Activated naive CD4-positive, alpha-beta T cell treated with Interleukin-2 at 50 U/mL for 16 hours (primary cell): ENCODE results near the gene DRAP1.

Experiments
- DNase-seq: peaks from one replicate; pipeline ENCODE4 v3.0.0-alpha.2; 2020

Gene DRAP1

GRCh38 chr11:65906602-65907001, 12.6 kb upstream of the DRAP1 start:
- DNase-seq, result no peak

- no peak for DNase-seq
Observed at GRCh38 chr11:65907878-65908277, 11.3 kb upstream of the DRAP1 start.

- no peak for DNase-seq
Observed at GRCh38 chr11:65911682-65912568, 7.3 kb upstream of the DRAP1 start.

- DNase-seq, result no peak
Observed at GRCh38 chr11:65912845-65913244, 6.4 kb upstream of the DRAP1 start.

GRCh38 chr11:65915101-65915820, 4.0 kb upstream of the DRAP1 start:
- DNase-seq, result no peak

GRCh38 chr11:65915821-65916251, 3.4 kb upstream of the DRAP1 start:
- no peak for DNase-seq

- DNase-seq, result no peak
Observed at GRCh38 chr11:65916391-65916790, 2.8 kb upstream of the DRAP1 start.

- DNase-seq, result no peak
Observed at GRCh38 chr11:65917077-65917433, 2.2 kb upstream of the DRAP1 start.

- DNase-seq, result no peak
Observed at GRCh38 chr11:65917434-65918210, 1.6 kb upstream of the DRAP1 start.

- DNase-seq, result no peak
Observed at GRCh38 chr11:65918211-65919140, 750 bp upstream of the DRAP1 start, which contains the start of gene C11orf68. Gene C11orf68, minus strand, starts transcription at chr11:65919062. Its CDS starts 31 bp downstream, at chr11:65919031.

- peak; percentile 66 for DNase-seq
Observed at GRCh38 chr11:65919573-65920371, 546 bp downstream of the DRAP1 start.

- DNase-seq, result no peak
Observed at GRCh38 chr11:65920372-65920802, 1.2 kb downstream of the DRAP1 start.

GRCh38 chr11:65921033-65921555, 1.9 kb downstream of the DRAP1 start:
- no peak for DNase-seq

GRCh38 chr11:65921876-65922275, 2.6 kb downstream of the DRAP1 start:
- DNase-seq, result no peak

GRCh38 chr11:65922565-65922964, 3.3 kb downstream of the DRAP1 start:
- no peak for DNase-seq

- DNase-seq, result no peak
Observed at GRCh38 chr11:65925397-65925796, 6.2 kb downstream of the DRAP1 start.

- DNase-seq, result peak; percentile 77
Observed at GRCh38 chr11:65927904-65928397, 8.7 kb downstream of the DRAP1 start.

- no peak for DNase-seq
Observed at GRCh38 chr11:65928667-65929066, 9.4 kb downstream of the DRAP1 start.

- no peak for DNase-seq
Observed at GRCh38 chr11:65931773-65932557, 12.7 kb downstream of the DRAP1 start.

- DNase-seq, result no peak
Observed at GRCh38 chr11:65932558-65932919, 13.3 kb downstream of the DRAP1 start.
